Measurements from ENCODE around the gene GRIA4. TPM values are rescaled to one million over a fixed set of nuclear protein-coding genes. Genes with fewer than 3 reads are reported as not detected.

GRIA4 gene
- total RNA-seq, 1 donor from 2014 or later, result not detected

- intact Hi-C loops (cut with DNase I), result no loop called here
- no peak for DNase-seq (ENCODE audit: missing footprints)
- ATAC-seq, result no peak
These were observed 96.1 kb downstream of the GRIA4 start for GRCh38 chr11:105705786-105706530.

- ATAC-seq (no peak), DNase-seq (ENCODE audit: missing footprints) (no peak)
- intact Hi-C loops (cut with DNase I), result no loop called here
These were observed 103.2 kb downstream of the GRIA4 start for GRCh38 chr11:105713106-105713505.

GRCh38 chr11:105713696-105714095 is 103.8 kb downstream of the GRIA4 start:
- ATAC-seq (no peak), DNase-seq (ENCODE audit: missing footprints) (no peak)
- intact Hi-C loops (cut with DNase I), result no loop called here

GRCh38 chr11:105718641-105719040 is 108.8 kb downstream of the GRIA4 start:
- ATAC-seq, result no peak
- DNase-seq (ENCODE audit: missing footprints), result no peak
- intact Hi-C loops (cut with DNase I), result no loop called here

GRCh38 chr11:105719073-105719822 is 109.4 kb downstream of the GRIA4 start:
- DNase-seq (ENCODE audit: missing footprints), result no peak
- intact Hi-C loops (cut with DNase I), result no loop called here
- ATAC-seq, result no peak

GRCh38 chr11:105720096-105720495 is 110.2 kb downstream of the GRIA4 start:
- no peak for DNase-seq (ENCODE audit: missing footprints)
- intact Hi-C loops (cut with DNase I), result no loop called here
- ATAC-seq, result no peak

GRCh38 chr11:105723269-105723668 is 113.4 kb downstream of the GRIA4 start:
- no peak for ATAC-seq
- intact Hi-C loops (cut with DNase I), result no loop called here
- DNase-seq (ENCODE audit: missing footprints), result no peak

GRCh38 chr11:105732611-105733010 is 122.7 kb downstream of the GRIA4 start:
- DNase-seq (ENCODE audit: missing footprints) (no peak), ATAC-seq (no peak)
- intact Hi-C loops (cut with DNase I), result no loop called here

- intact Hi-C loops (cut with DNase I), result no loop called here
- ATAC-seq (no peak), DNase-seq (ENCODE audit: missing footprints) (no peak)
These were observed 124.6 kb downstream of the GRIA4 start for GRCh38 chr11:105734426-105734825.

GRCh38 chr11:105738251-105738650 is 128.4 kb downstream of the GRIA4 start:
- DNase-seq (ENCODE audit: missing footprints) (no peak), ATAC-seq (no peak)
- intact Hi-C loops (cut with DNase I), result no loop called here

- ATAC-seq, result no peak
These were observed 129.3 kb downstream of the GRIA4 start for GRCh38 chr11:105738986-105739795.

GRCh38 chr11:105740164-105740903 is 130.5 kb downstream of the GRIA4 start:
- no peak for DNase-seq (ENCODE audit: missing footprints)
- intact Hi-C loops (cut with DNase I), result no loop called here
- ATAC-seq, result no peak

More at GRCh38 chr11:105738986-105739795, 129.3 kb downstream of the GRIA4 start:
- intact Hi-C loops (cut with DNase I), result no loop called here
- no peak for DNase-seq (ENCODE audit: missing footprints)

GRCh38 chr11:105741488-105742020 is 131.7 kb downstream of the GRIA4 start:
- ATAC-seq (no peak), DNase-seq (ENCODE audit: missing footprints) (no peak)
- intact Hi-C loops (cut with DNase I), result no loop called here

GRCh38 chr11:105754260-105754659 is 144.4 kb downstream of the GRIA4 start:
- DNase-seq (ENCODE audit: missing footprints) (no peak), ATAC-seq (no peak)

GRCh38 chr11:105754716-105755115 is 144.8 kb downstream of the GRIA4 start:
- intact Hi-C loops (cut with DNase I), result no loop called here
- ATAC-seq, result no peak
- no peak for DNase-seq (ENCODE audit: missing footprints)

More at GRCh38 chr11:105754260-105754659, 144.4 kb downstream of the GRIA4 start:
- intact Hi-C loops (cut with DNase I), result no loop called here

GRCh38 chr11:105757107-105757506 is 147.2 kb downstream of the GRIA4 start:
- ATAC-seq (no peak), DNase-seq (ENCODE audit: missing footprints) (no peak)
- intact Hi-C loops (cut with DNase I), result no loop called here

GRCh38 chr11:105763594-105763993 is 153.7 kb downstream of the GRIA4 start:
- intact Hi-C loops (cut with DNase I), result no loop called here
- no peak for ATAC-seq

GRCh38 chr11:105767931-105768330 is 158.1 kb downstream of the GRIA4 start:
- intact Hi-C loops (cut with DNase I), result no loop called here
- no peak for DNase-seq (ENCODE audit: missing footprints)

More at GRCh38 chr11:105763594-105763993, 153.7 kb downstream of the GRIA4 start:
- DNase-seq (ENCODE audit: missing footprints), result no peak

More at GRCh38 chr11:105767931-105768330, 158.1 kb downstream of the GRIA4 start:
- ATAC-seq, result no peak
